ENCODE results near the gene USP47.
"Not testable (repeated sequence)": the region's sequence is repeated elsewhere in the genome, so short reads cannot be mapped to it uniquely, and the experiment has no call there.

Gene USP47

GRCh38 chr11:11818529-11819121 lies 23.1 kb upstream of the USP47 start:
- H3K4me3 ChIP-seq (ENCODE audit: low read length), result no peak overlapping the region
- no peak for DNase-seq (ENCODE audit: low read depth, low spot score)

- no peak for DNase-seq (ENCODE audit: low read depth, low spot score)
- H3K4me3 ChIP-seq (ENCODE audit: low read length), result no peak overlapping the region
Observed at GRCh38 chr11:11821899-11822298, 19.9 kb upstream of the USP47 start.

- no peak overlapping the region for H3K4me3 ChIP-seq (ENCODE audit: low read length)
- DNase-seq (ENCODE audit: low read depth, low spot score), result no peak
Observed at GRCh38 chr11:11822946-11823345, 18.8 kb upstream of the USP47 start.

GRCh38 chr11:11826260-11826659 lies 15.5 kb upstream of the USP47 start:
- no peak for DNase-seq (ENCODE audit: low read depth, low spot score)
- no peak overlapping the region for H3K4me3 ChIP-seq (ENCODE audit: low read length)

GRCh38 chr11:11827272-11827671 lies 14.5 kb upstream of the USP47 start:
- no peak overlapping the region for H3K4me3 ChIP-seq (ENCODE audit: low read length)
- no peak for DNase-seq (ENCODE audit: low read depth, low spot score)

- DNase-seq (ENCODE audit: low read depth, low spot score); H3K4me3 ChIP-seq (ENCODE audit: low read length): not testable (repeated sequence)
Observed at GRCh38 chr11:11831406-11831805, 10.4 kb upstream of the USP47 start.

- no peak overlapping the region for H3K4me3 ChIP-seq (ENCODE audit: low read length)
- no peak for DNase-seq (ENCODE audit: low read depth, low spot score)
Observed at GRCh38 chr11:11836676-11837231, 5.0 kb upstream of the USP47 start.

- no peak for DNase-seq (ENCODE audit: low read depth, low spot score)
- H3K4me3 ChIP-seq (ENCODE audit: low read length), result no peak overlapping the region
Observed at GRCh38 chr11:11839718-11840117, 2.1 kb upstream of the USP47 start.

GRCh38 chr11:11841116-11841722 lies 553 bp upstream of the USP47 start:
- no peak for DNase-seq (ENCODE audit: low read depth, low spot score)
- H3K4me3 ChIP-seq (ENCODE audit: low read length), result peak overlapping the region; percentile 68

GRCh38 chr11:11842421-11843008 lies 743 bp downstream of the USP47 start:
- DNase-seq (ENCODE audit: low read depth, low spot score), result peak; percentile 88
- H3K4me3 ChIP-seq (ENCODE audit: low read length), result peak overlapping the region; percentile 68

GRCh38 chr11:11843211-11843621 lies 1.4 kb downstream of the USP47 start:
- no peak for DNase-seq (ENCODE audit: low read depth, low spot score)
- peak overlapping the region; percentile 68 for H3K4me3 ChIP-seq (ENCODE audit: low read length)

GRCh38 chr11:11843642-11844041 lies 1.9 kb downstream of the USP47 start:
- H3K4me3 ChIP-seq (ENCODE audit: low read length), result peak overlapping the region; percentile 68
- DNase-seq (ENCODE audit: low read depth, low spot score), result no peak

GRCh38 chr11:11844272-11844671 lies 2.5 kb downstream of the USP47 start:
- DNase-seq (ENCODE audit: low read depth, low spot score), result no peak
- H3K4me3 ChIP-seq (ENCODE audit: low read length), result no peak overlapping the region

- no peak for DNase-seq (ENCODE audit: low read depth, low spot score)
- H3K4me3 ChIP-seq (ENCODE audit: low read length), result no peak overlapping the region
Observed at GRCh38 chr11:11845071-11845470, 3.3 kb downstream of the USP47 start.

GRCh38 chr11:11845551-11845950 lies 3.8 kb downstream of the USP47 start:
- no peak overlapping the region for H3K4me3 ChIP-seq (ENCODE audit: low read length)
- DNase-seq (ENCODE audit: low read depth, low spot score), result no peak

GRCh38 chr11:11847082-11847481 lies 5.3 kb downstream of the USP47 start:
- no peak for DNase-seq (ENCODE audit: low read depth, low spot score)
- H3K4me3 ChIP-seq (ENCODE audit: low read length), result no peak overlapping the region

GRCh38 chr11:11848891-11849746 lies 7.3 kb downstream of the USP47 start:
- H3K4me3 ChIP-seq (ENCODE audit: low read length), result no peak overlapping the region
- peak; percentile 62 for DNase-seq (ENCODE audit: low read depth, low spot score)

- DNase-seq (ENCODE audit: low read depth, low spot score), result no peak
- no peak overlapping the region for H3K4me3 ChIP-seq (ENCODE audit: low read length)
Observed at GRCh38 chr11:11850668-11851067, 8.9 kb downstream of the USP47 start.

- H3K4me3 ChIP-seq (ENCODE audit: low read length), result no peak overlapping the region
- DNase-seq (ENCODE audit: low read depth, low spot score), result peak; percentile 88
Observed at GRCh38 chr11:11856638-11857037, 14.9 kb downstream of the USP47 start.

GRCh38 chr11:11857769-11858168 lies 16.0 kb downstream of the USP47 start:
- no peak overlapping the region for H3K4me3 ChIP-seq (ENCODE audit: low read length)
- no peak for DNase-seq (ENCODE audit: low read depth, low spot score)
